ENCODE measurements around the gene NEIL3.

The NEIL3 gene

GRCh38 chr4:177374966-177375365 lies 65.3 kb downstream of the NEIL3 start:
- no peak for DNase-seq

- no peak for DNase-seq
These were observed 65.7 kb downstream of the NEIL3 start for GRCh38 chr4:177375372-177375771.

GRCh38 chr4:177376024-177376423 lies 66.3 kb downstream of the NEIL3 start:
- no peak for DNase-seq

- no peak for DNase-seq
These were observed 71.1 kb downstream of the NEIL3 start for GRCh38 chr4:177380730-177381287.

GRCh38 chr4:177381762-177382310 lies 72.2 kb downstream of the NEIL3 start:
- DNase-seq, result no peak

- DNase-seq, result no peak
These were observed 75.3 kb downstream of the NEIL3 start for GRCh38 chr4:177384856-177385397.

- no peak for DNase-seq
These were observed 76.1 kb downstream of the NEIL3 start for GRCh38 chr4:177385576-177386277.

- DNase-seq, result no peak
These were observed 76.7 kb downstream of the NEIL3 start for GRCh38 chr4:177386278-177386815.

GRCh38 chr4:177391287-177391686 lies 81.6 kb downstream of the NEIL3 start:
- no peak for DNase-seq

GRCh38 chr4:177391953-177392352 lies 82.3 kb downstream of the NEIL3 start:
- DNase-seq, result no peak

GRCh38 chr4:177393236-177393635 lies 83.6 kb downstream of the NEIL3 start:
- no peak for DNase-seq

GRCh38 chr4:177396352-177396751 lies 86.7 kb downstream of the NEIL3 start:
- DNase-seq, result no peak

- DNase-seq, result no peak
These were observed 90.4 kb downstream of the NEIL3 start for GRCh38 chr4:177400030-177400429.

GRCh38 chr4:177401658-177402273 lies 92.1 kb downstream of the NEIL3 start:
- DNase-seq, result no peak

- no peak for DNase-seq
These were observed 94.1 kb downstream of the NEIL3 start for GRCh38 chr4:177403746-177404145.

- DNase-seq, result no peak
These were observed 94.7 kb downstream of the NEIL3 start for GRCh38 chr4:177404342-177404741.

GRCh38 chr4:177404986-177405385 lies 95.3 kb downstream of the NEIL3 start:
- DNase-seq, result no peak

- no peak for DNase-seq
These were observed 95.8 kb downstream of the NEIL3 start for GRCh38 chr4:177405508-177405907.

- no peak for DNase-seq
These were observed 98.3 kb downstream of the NEIL3 start for GRCh38 chr4:177408023-177408422.

- no peak for DNase-seq
These were observed 100.9 kb downstream of the NEIL3 start for GRCh38 chr4:177410566-177410965.

GRCh38 chr4:177411996-177412395 lies 102.3 kb downstream of the NEIL3 start:
- no peak for DNase-seq

Measured in KG1 (cell line).